HG03442 (cell line): ENCODE measurements around the gene KIF6.

Experiments
- ATAC-seq: cut with Tn5 transposase; IDR thresholded peaks from one replicate; pipeline ENCODE4 v1.9.1; 2021; ENCODE audit warnings: mild to moderate bottlenecking, moderate library complexity; ENCODE audit not compliant: unreplicated experiment

Gene KIF6

GRCh38 chr6:39666706-39667489 lies 58.3 kb downstream of the KIF6 start:
- ATAC-seq, result no peak

GRCh38 chr6:39665861-39666260 lies 59.3 kb downstream of the KIF6 start:
- ATAC-seq, result no peak

DNA sequence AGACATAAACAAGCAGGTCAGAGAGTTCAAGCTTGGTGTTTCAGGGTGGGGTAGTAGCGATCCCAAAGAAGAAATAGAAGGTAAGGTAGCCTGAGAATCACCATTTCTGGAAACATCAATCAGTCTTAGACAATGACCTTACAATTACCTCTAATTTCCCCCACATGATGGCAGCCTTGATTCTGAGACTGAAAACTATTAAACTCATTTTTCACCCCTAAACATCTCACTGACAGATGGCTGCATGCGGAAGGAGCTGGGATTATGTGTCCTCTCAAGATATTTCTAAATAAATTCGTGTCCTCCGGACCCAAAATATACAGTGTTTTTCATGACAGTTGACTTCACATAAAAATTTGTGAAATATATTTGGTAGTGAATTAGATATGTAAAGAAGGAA lies 61.0 kb downstream of the KIF6 start:
- no peak for ATAC-seq

- ATAC-seq, result no peak
Observed at GRCh38 chr6:39657355-39658135, 67.7 kb downstream of the KIF6 start.

DNA sequence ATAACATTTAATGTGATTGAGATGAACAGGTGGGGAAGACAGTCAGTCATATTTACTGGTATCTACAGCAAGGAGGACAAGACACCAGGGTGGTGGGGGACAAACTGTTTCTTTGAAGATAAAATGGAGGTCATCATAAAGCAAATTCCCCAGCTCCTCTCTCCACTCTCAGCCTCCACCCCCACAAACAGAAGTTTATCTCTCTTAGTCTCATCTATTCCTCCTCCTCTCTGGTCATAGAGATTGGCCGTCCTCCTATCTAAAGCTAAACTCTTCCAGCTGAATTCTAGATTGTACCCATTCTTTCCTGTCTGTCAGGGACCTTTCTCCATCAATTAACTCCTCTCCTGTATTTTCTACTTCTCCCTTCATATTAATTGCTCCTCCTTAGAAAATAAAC lies 71.1 kb downstream of the KIF6 start:
- no peak for ATAC-seq

DNA sequence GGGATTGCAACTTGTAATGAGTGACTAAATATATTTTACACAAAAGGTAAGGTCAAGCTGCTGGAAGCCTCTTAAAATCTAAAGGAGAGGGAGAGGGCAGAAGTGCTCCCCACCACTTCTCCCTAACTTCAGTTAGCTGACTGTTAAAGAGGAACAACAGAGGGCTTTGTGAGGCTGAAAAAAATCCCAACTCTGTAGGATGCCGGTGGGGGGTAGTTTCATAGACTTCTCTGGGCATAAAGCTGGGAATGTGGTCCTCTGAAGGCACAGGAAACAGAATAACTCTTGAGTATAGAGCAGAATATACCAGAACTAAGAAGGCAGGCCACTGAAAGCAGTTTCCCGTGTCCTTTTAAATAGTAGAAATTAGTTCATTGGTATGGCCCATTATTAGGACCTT lies 71.6 kb downstream of the KIF6 start:
- ATAC-seq, result no peak

DNA sequence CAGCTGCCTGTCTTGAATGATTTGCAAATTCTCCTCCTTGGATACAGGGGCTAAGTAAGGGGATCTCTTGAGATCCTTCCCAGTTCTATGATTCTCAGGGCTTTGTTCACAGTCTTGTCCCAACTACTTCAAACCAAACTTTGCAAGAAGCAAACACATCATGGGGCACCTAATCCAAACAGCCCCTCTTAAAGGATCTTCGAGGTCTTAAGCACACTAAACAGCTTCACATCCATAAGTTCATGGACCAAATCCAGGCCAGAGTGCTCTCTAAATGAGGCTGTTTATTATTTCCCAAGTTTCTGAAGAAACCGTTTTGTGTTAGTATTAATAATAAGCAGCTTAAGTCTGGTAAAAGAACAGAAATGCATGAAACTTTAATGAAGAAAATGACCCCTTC lies 75.2 kb downstream of the KIF6 start:
- ATAC-seq, result no peak

DNA sequence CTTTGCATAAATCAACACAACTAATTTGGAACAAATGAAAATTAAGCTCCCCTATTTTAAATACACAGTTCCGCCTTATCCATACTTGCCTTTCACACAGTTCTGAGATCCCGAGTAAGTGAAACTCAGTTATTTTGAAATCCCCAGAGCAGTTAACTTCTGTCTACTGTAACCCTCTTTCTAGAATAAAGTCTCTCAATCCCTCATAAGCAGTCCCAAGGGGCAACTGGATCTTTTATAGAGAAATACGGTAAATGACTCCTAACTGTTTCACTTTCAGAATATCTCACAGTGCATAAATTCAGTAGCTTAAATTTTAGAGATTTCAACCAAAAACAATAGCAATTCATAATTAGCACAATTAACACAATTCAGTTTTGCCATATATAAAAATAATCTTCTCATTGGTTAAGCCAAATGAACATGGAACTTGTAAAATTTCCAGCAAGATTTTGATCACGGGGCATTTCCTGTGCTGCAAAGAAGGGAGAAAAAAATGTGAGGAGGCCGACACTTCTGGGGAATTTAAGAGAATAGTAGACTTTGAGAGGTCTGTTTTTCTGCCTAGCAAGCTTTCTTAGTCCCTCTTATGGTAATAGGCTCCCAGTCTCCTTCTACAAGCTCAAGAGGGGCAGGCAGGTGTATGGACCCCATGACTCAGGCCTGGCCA lies 78.3 kb downstream of the KIF6 start:
- ATAC-seq, result no peak

- no peak for ATAC-seq
Observed at GRCh38 chr6:39642270-39642669, 82.9 kb downstream of the KIF6 start.

DNA sequence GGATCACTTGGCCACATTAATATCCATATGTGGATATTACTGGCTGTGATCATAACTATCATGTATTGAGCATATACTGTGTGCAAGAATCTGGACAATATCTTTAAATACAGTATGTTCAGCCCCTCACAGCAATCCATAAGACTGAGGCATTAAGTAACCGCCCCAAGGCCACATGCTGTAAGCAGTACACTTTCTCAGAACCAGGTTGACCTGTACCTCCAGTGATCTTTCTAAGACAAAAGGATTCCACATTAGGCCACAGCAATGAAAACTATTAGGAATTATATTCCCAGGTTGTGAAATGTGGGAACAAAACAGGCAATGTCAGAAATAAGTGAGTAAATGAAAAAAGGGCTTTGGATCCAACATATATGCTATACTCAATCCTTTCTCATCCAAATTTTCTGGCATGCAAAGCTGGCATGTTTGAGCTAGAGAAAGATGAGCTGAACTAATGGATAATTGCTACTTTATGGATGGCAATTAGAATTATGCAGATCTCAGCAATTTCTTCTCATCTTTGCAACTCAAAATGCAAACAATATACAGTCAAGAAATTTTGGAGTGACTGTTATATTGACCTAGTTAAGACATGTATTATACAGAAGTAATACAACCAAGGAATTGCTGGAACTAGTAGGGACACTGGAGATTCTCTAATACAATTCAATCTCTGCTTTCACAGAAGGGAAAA lies 86.9 kb downstream of the KIF6 start:
- no peak for ATAC-seq

DNA sequence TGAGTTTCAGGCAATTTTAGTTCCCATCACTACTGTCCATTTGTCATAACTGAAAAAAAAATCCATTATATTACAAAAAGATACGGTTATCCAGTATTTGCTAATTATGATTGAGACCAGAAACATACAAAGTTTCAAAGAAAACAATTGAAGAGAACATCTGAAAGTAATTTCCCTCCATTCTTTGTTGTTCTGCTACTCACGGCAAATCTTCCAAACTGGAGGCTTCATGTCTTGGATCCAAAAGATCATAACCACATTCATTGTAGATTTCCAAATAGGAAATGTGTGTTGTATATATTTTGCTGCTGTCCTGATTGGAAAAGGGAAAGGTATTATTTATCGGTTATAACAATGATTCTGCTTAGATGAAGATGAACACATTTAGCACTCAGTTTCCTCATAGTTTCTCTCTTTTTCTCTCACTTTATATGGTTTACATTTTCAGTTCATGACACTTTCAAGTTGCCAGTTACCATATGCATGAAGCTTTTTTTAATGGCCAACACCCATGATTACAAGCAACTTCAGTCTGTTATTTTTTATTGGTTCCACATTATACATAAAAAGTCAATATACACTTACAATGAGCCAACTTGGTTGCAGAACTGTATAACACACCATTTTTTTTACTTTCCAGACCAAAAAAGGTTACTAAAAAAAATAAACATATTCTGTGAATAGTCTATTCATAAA lies 90.4 kb downstream of the KIF6 start:
- no peak for ATAC-seq

- ATAC-seq, result no peak
Observed at GRCh38 chr6:39625209-39625608, 100.0 kb downstream of the KIF6 start.

DNA sequence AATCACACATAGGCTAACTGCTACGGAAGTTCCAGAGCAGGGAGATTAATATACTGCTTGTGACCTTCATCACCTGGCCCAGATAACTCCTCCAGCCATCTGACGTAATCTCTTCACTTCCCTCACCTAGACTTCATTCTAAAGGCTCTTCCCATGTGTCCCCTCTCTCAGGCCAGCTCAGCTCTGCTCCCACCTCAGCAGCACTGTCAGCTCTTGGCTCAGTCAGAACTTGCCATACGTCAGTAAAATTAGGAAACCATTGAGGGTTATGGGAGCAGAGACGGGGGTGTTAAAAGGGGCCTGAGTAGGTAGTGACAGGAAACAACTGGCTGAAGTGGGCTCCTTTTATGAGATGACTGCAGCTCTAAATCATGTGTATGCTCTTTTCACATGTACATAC lies 101.5 kb downstream of the KIF6 start:
- no peak for ATAC-seq

GRCh38 chr6:39617520-39617919 lies 107.7 kb downstream of the KIF6 start:
- ATAC-seq, result no peak

- no peak for ATAC-seq
Observed at GRCh38 chr6:39617026-39617425, 108.2 kb downstream of the KIF6 start.

DNA sequence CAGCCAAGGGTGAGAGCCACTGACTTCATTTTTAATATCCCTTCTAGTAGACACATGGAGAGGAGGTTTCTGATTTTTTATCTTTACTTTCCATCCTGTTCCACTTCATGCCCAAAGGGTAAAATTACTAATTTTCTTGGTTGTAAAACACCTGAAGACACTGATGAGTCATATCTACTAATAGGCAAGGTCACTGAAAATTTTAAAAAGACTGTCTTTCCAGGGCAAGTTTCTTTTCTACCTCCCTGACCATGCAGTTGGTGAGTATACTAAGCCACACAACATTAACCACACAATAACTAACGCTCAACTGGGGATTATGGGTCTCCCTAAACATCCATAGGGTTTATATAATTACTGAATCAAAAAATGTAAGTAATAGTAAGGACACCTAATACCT lies 109.6 kb downstream of the KIF6 start:
- ATAC-seq, result no peak

GRCh38 chr6:39614393-39614950 lies 110.7 kb downstream of the KIF6 start:
- ATAC-seq, result no peak

GRCh38 chr6:39610221-39610620 lies 115.0 kb downstream of the KIF6 start:
- no peak for ATAC-seq

DNA sequence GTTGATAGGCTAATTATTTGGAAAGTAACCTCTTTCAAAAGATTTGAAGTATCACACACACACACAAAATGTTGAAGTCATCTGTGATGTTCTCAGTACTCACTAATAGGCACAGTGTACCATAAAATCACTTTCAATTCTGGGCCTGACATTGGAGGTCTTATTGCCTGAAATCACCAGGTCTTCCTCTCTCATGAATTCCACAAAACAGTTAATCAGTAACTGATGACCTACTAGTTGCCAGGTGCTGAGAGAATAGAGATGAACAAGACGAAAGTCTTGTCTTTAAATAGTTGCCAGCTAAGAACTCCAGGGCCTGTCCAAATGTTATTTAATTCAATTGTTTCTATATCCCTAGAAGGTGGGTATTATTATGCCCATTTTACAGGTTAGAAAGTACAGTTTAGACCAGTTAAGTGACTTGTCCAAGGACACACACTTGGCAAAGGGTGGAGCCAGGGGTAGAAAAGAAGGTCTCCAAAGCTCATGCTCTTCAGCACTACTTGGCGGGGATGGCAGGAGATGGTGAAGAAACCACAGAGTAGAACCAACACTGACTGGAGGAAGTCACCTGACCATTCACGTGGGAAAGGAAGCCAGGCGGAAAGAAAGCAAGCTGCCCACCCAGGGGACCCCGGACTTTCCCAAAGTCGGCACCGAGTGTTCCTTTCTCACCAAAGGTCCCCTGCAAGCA lies 116.4 kb downstream of the KIF6 start:
- peak; percentile 41 for ATAC-seq
